Jurkat, Clone E6-1 (cell line): Measurements from ENCODE around the gene ATXN1L.
"Not testable (repeated sequence)": the region's sequence is repeated elsewhere in the genome, so short reads cannot be mapped to it uniquely, and the experiment has no call there.

Source experiments
- DNase-seq: peaks from one replicate; pipeline ENCODE4 v3.0.0-alpha.2; 2011; ENCODE audit warnings: low read depth, low spot score
- H3K4me3 ChIP-seq: 2 replicates; pipeline ENCODE4 v1.5.1; 2011; ENCODE audit warnings: mild to moderate bottlenecking, low read length, control low read depth, moderate library complexity

The ATXN1L gene

GRCh38 chr16:71851746-71852145 is 6.0 kb downstream of the ATXN1L start:
- no peak for DNase-seq
- H3K4me3 ChIP-seq, result peak overlapping the region; percentile 5

- peak overlapping the region; percentile 5 for H3K4me3 ChIP-seq
- peak; percentile 56 for DNase-seq
Observed at GRCh38 chr16:71852158-71852557, 6.4 kb downstream of the ATXN1L start.

GRCh38 chr16:71852561-71852960 is 6.8 kb downstream of the ATXN1L start:
- H3K4me3 ChIP-seq, result no peak overlapping the region
- no peak for DNase-seq

- no peak overlapping the region for H3K4me3 ChIP-seq
- no peak for DNase-seq
Observed at GRCh38 chr16:71853413-71853812, 7.6 kb downstream of the ATXN1L start.

GRCh38 chr16:71854369-71854948 is 8.7 kb downstream of the ATXN1L start:
- no peak for DNase-seq
- H3K4me3 ChIP-seq, result no peak overlapping the region

- no peak for DNase-seq
Observed at GRCh38 chr16:71855937-71856662, 10.3 kb downstream of the ATXN1L start.

GRCh38 chr16:71859762-71860521 is 14.2 kb downstream of the ATXN1L start:
- no peak for DNase-seq
- H3K4me3 ChIP-seq, result no peak overlapping the region

More at GRCh38 chr16:71855937-71856662, 10.3 kb downstream of the ATXN1L start:
- H3K4me3 ChIP-seq, result no peak overlapping the region

GRCh38 chr16:71863995-71864394 is 18.2 kb downstream of the ATXN1L start:
- DNase-seq, result no peak
- no peak overlapping the region for H3K4me3 ChIP-seq

- no peak overlapping the region for H3K4me3 ChIP-seq
- no peak for DNase-seq
Observed at GRCh38 chr16:71865173-71865863, 19.5 kb downstream of the ATXN1L start.

- not testable (repeated sequence) for H3K4me3 ChIP-seq, DNase-seq
Observed at GRCh38 chr16:71867175-71867574, 21.4 kb downstream of the ATXN1L start.

GRCh38 chr16:71867939-71868338 is 22.2 kb downstream of the ATXN1L start:
- no peak overlapping the region for H3K4me3 ChIP-seq
- DNase-seq, result no peak

GRCh38 chr16:71869089-71869488 is 23.3 kb downstream of the ATXN1L start:
- no peak overlapping the region for H3K4me3 ChIP-seq
- no peak for DNase-seq

GRCh38 chr16:71870818-71871217 is 25.0 kb downstream of the ATXN1L start:
- no peak for DNase-seq
- H3K4me3 ChIP-seq, result no peak overlapping the region

- no peak for DNase-seq
- no peak overlapping the region for H3K4me3 ChIP-seq
Observed at GRCh38 chr16:71873199-71873598, 27.4 kb downstream of the ATXN1L start.

GRCh38 chr16:71878911-71879310 is 33.1 kb downstream of the ATXN1L start:
- H3K4me3 ChIP-seq, result no peak overlapping the region
- DNase-seq, result no peak

- DNase-seq, result no peak
- no peak overlapping the region for H3K4me3 ChIP-seq
Observed at GRCh38 chr16:71880176-71880575, 34.4 kb downstream of the ATXN1L start.

- peak overlapping the region; percentile 57 for H3K4me3 ChIP-seq
- DNase-seq, result peak; percentile 86
Observed at GRCh38 chr16:71882505-71883167, 36.9 kb downstream of the ATXN1L start.

GRCh38 chr16:71883168-71883848 is 37.5 kb downstream of the ATXN1L start:
- no peak for DNase-seq
- H3K4me3 ChIP-seq, result peak overlapping the region; percentile 57
